ENCODE results near the gene CABYR.

- TF ChIP-seq CTCF (optimal IDR thresholded peaks at IDR 0.05 in 1 of 3, IDR thresholded peaks at IDR 0.05 in 1 of 3, conservative IDR thresholded peaks at IDR 0.05 in 1 of 3; ENCODE audit: extremely low read depth in 1 of 3, insufficient read depth in 2 of 3, low read length in 3 of 3): no peak
- TF ChIP-seq EZH2 (IDR thresholded peaks at IDR 0.05; ENCODE audit: low read length): no peak
These were observed 42.9 kb downstream of the CABYR start for GRCh38 chr18:24181806-24182205.

All from keratinocyte (primary cell).